ENCODE data around the gene HADH. TPM values are rescaled to one million over a fixed set of nuclear protein-coding genes. Genes with fewer than 3 reads are reported as not detected.
"Not testable (repeated sequence)": the region's sequence is repeated elsewhere in the genome, so short reads cannot be mapped to it uniquely, and the experiment has no call there.

HADH gene
- total RNA-seq, 4 donors from 2014 or later: 31.5 to 39.9 (median 35.3) TPM

DNA sequence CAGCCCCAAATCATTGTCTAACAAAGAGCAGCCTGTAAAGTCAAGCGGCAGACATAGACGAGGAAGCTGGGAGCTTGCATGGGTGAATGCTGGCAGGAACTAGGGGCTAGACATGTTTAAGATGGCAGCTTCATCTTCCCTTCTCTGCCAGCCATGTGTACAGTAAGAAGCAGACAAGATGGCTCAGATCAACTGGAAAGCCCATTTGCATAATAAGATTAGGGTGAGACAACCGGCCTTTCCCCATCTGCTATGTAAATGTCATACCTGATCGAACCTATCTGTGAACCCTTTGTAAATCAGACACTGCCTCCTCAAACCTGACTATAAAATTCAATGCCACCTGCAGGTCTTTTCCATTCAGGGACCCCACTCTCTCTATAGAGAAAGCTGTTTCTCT is 22.8 kb upstream of the HADH start:
- TF ChIP-seq POLR2A (IDR thresholded peaks at IDR 0.05): no peak
- TF ChIP-seq, protein P1, sequence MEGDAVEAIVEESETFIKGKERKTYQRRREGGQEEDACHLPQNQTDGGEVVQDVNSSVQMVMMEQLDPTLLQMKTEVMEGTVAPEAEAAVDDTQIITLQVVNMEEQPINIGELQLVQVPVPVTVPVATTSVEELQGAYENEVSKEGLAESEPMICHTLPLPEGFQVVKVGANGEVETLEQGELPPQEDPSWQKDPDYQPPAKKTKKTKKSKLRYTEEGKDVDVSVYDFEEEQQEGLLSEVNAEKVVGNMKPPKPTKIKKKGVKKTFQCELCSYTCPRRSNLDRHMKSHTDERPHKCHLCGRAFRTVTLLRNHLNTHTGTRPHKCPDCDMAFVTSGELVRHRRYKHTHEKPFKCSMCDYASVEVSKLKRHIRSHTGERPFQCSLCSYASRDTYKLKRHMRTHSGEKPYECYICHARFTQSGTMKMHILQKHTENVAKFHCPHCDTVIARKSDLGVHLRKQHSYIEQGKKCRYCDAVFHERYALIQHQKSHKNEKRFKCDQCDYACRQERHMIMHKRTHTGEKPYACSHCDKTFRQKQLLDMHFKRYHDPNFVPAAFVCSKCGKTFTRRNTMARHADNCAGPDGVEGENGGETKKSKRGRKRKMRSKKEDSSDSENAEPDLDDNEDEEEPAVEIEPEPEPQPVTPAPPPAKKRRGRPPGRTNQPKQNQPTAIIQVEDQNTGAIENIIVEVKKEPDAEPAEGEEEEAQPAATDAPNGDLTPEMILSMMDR (IDR thresholded peaks at IDR 0.05): no peak

DNA sequence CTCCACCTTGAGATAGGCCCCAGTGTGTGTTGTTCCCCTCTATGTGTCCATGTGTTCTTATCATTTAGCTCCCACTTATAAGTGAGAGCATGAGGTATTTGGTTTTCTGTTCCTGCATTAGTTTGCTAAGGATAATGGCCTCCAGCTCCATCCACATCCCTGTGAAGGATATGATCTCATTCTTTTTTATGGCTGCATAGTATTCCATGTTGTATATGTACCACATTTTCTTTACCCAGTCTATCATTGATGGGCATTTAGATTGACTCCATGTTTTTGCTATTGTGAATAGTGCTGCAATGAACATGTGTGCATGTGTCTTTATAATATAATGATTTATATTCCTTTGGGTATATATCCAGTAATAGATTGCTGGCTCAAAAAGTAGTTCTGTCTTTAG is 22.2 kb upstream of the HADH start:
- DNase-seq (ENCODE audit: low spot score in 2 of 2); intact Hi-C loops (cut with DNase I; ENCODE audit: low total_unique reads): not testable (repeated sequence)

More for the DNA sequence above, 22.8 kb upstream of the HADH start:
- DNase-seq (ENCODE audit: low spot score in 2 of 2): no peak
- no peak overlapping the region for H3K4me3 ChIP-seq (ENCODE audit: low read depth, poor library complexity, severe bottlenecking)
- 60 to 64% methylated on average over 4 of the region's 4 CpGs for WGBS, 2 donors
- intact Hi-C loops (cut with DNase I; ENCODE audit: low total_unique reads): no loop called here

DNA sequence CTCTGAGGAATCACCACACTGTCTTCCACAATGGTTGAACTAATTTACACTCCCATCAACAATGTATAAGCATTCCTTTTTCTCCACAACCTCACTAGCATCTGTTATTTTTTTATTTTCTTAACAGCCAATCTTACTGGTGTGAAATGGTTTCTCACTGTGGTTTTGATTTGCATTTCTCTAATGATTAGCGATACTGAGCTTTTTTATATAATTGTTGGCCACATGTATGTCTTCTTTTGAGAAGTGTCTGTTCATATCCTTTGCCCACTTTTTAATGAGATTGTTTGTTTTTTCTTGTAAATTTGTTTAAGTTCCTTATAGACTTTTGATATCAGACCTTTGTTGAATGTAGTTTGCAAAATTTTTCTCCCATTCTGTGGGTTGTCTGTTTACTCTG is 21.8 kb upstream of the HADH start:
- intact Hi-C loops (cut with DNase I; ENCODE audit: low total_unique reads); H3K4me3 ChIP-seq (ENCODE audit: low read depth, poor library complexity, severe bottlenecking); DNase-seq (ENCODE audit: low spot score in 2 of 2): not testable (repeated sequence)
- 93 to 96% methylated on average over 1 of the region's 1 CpG for WGBS, 2 donors

More for the DNA sequence above, 22.2 kb upstream of the HADH start:
- not testable (repeated sequence) for H3K4me3 ChIP-seq (ENCODE audit: low read depth, poor library complexity, severe bottlenecking)

DNA sequence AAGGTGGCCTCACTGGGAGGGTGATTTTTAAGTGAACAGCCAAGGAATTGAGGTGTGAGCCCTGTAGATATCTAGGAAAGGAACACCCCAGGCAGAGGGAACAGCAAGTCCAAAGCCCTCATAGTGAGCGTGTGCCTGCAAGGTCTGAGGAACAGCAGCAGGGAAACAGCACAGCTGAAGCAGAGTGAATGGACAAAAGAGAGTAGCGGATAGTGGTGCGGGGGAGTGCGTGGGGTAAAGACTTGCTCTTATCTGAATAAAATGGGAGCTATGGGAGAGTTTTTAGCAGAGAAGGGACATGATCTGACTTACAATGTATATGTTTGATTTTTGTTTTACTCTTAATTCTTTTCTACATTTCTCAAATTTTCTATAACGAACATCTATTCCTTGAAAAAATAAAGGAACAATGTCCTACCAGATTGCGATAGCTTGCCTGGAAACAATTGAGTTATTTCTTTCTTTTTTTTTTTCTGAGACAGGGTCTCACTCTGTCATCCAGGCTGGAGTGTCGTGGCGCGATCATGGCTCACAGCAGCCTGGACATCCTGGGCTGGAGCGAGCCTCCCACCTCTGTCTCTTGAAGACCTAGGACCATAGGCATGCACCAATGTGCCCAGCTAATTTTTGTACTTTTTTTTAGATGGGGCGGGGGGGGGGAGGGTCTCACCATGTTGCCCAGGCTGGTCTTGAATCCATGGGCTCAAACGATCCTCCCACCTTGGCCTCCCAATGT is 19.5 kb upstream of the HADH start:
- DNase-seq (ENCODE audit: low spot score in 2 of 2): no peak
- 88 to 95% methylated on average over 12 of the region's 12 CpGs for WGBS, 2 donors

DNA sequence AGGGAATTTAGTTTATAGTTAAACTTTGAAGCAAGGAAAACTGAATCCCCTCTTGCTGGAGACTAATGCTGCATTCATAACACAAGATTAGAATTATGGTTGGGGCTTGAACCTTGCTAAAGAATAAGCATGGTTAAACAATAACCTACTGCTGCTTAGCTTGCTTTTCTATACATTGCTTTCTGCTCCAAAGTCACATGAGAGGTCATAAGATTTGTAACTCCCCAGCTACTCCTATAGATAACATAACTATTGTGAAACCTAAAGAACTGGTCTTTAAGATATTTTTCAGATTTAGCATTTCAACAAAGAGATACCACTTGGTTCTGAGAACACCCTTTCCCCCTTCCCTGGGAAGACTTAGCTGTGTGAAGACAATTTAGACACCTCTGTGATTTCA is 17.1 kb upstream of the HADH start:
- no peak for DNase-seq (ENCODE audit: low spot score in 2 of 2)
- TF ChIP-seq, protein P1 (IDR thresholded peaks at IDR 0.05): no peak
- no peak for TF ChIP-seq POLR2A (IDR thresholded peaks at IDR 0.05)
- no peak overlapping the region for H3K4me3 ChIP-seq (ENCODE audit: low read depth, poor library complexity, severe bottlenecking)
- intact Hi-C loops (cut with DNase I; ENCODE audit: low total_unique reads): no loop called here

More for the DNA sequence above, 19.5 kb upstream of the HADH start:
- TF ChIP-seq, protein P1 (IDR thresholded peaks at IDR 0.05): no peak
- no peak for TF ChIP-seq POLR2A (IDR thresholded peaks at IDR 0.05)
- intact Hi-C loops (cut with DNase I; ENCODE audit: low total_unique reads): no loop called here
- no peak overlapping the region for H3K4me3 ChIP-seq (ENCODE audit: low read depth, poor library complexity, severe bottlenecking)

DNA sequence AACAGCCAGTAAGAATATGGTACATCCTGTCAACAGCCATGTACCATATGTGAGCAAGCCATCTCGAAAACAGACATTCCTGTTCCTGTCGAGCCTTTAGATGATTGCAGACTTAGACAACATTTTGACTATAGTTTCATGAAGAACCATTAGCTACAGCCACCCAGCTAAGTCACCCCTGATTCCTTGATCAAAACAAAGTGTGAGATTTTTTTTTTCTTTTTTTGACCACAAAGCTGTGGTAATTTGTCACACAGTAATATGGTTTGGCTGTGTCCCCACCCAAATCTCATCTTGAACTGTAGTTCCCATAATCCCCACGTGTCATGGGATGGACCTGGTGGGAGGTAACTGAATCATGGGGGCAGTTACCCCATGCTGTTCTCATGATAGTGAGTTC is 15.2 kb upstream of the HADH start:
- 67 to 77% methylated on average over 3 of the region's 3 CpGs for WGBS, 2 donors
- intact Hi-C loops (cut with DNase I; ENCODE audit: low total_unique reads): no loop called here
- TF ChIP-seq, protein P1 (IDR thresholded peaks at IDR 0.05): no peak
- TF ChIP-seq POLR2A (IDR thresholded peaks at IDR 0.05): no peak
- DNase-seq (ENCODE audit: low spot score in 2 of 2): no peak
- H3K4me3 ChIP-seq (ENCODE audit: low read depth, poor library complexity, severe bottlenecking): no peak overlapping the region

DNA sequence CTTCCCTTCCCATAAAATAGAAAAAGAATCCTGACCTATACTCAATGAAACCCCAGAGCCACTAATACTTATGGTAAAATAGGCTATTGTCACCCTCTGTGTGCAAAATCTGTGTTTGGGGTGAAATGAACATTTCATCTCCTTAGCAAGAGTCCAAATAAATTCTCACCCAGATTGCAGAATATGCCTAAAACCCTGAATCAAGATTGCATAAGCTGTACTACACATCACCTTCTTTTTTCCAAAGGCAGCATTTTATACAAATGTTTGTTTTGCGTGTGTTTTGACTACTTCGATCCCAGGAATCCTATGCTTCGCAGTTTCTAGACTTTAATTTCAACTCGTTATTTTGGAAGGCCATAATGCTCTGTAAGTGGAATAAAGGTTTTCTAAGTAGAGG is 12.2 kb upstream of the HADH start:
- intact Hi-C loops (cut with DNase I; ENCODE audit: low total_unique reads): no loop called here
- TF ChIP-seq, protein P1 (IDR thresholded peaks at IDR 0.05): no peak
- TF ChIP-seq POLR2A (IDR thresholded peaks at IDR 0.05): no peak
- 91 to 92% methylated on average over 4 of the region's 4 CpGs for WGBS, 2 donors
- no peak overlapping the region for H3K4me3 ChIP-seq (ENCODE audit: low read depth, poor library complexity, severe bottlenecking)
- no peak for DNase-seq (ENCODE audit: low spot score in 2 of 2)

All from lower leg skin (tissue), 4 donors.